NCI-H2196 treated with DMSO at 0.1 percent for 48 hours (cell line): ENCODE data around the gene GALNT10.
"Not testable (repeated sequence)": the region's sequence is repeated elsewhere in the genome, so short reads cannot be mapped to it uniquely, and the experiment has no call there.

Source experiments
- DNase-seq: peaks from one replicate; lab custom pipeline; 2025; ENCODE audit not compliant: unreplicated experiment; lab: John Stamatoyannopoulos, UW

Gene GALNT10, protein sequence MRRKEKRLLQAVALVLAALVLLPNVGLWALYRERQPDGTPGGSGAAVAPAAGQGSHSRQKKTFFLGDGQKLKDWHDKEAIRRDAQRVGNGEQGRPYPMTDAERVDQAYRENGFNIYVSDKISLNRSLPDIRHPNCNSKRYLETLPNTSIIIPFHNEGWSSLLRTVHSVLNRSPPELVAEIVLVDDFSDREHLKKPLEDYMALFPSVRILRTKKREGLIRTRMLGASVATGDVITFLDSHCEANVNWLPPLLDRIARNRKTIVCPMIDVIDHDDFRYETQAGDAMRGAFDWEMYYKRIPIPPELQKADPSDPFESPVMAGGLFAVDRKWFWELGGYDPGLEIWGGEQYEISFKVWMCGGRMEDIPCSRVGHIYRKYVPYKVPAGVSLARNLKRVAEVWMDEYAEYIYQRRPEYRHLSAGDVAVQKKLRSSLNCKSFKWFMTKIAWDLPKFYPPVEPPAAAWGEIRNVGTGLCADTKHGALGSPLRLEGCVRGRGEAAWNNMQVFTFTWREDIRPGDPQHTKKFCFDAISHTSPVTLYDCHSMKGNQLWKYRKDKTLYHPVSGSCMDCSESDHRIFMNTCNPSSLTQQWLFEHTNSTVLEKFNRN

DNA sequence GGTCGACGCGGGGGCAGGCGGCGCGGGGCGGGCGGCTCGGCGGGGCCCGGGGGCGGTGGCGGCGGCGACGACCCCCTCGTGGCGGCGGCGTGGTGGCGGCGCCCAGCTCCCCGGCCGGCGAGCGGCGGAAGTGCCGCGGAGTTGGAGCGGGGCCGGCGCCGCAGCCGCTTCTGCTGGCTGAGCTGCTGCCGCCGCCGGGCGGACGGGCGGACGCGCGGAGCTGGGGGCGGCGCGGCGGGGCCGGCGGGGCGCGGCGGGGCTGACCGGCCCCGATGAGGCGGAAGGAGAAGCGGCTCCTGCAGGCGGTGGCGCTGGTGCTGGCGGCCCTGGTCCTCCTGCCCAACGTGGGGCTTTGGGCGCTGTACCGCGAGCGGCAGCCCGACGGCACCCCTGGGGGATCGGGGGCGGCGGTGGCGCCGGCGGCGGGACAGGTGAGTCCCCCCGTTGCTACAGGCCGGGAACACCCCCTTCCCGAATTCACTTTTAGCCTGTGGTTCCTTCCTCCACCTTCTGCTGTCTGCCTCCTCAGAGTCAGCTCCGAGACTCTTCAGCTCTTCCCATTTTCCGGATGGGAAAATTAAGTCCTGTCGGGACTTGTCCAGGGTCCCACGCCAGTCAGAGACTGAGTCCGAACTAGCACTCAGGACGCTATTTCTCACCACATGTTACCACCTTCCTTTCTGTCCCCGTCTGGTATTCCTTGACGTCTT lies at the start of gene GALNT10:
TSS of gene GALNT10 (plus strand) at position 139 of the 710 bp plus-strand sequence. CDS start at position 273, 134 bp downstream.
- no peak for DNase-seq

DNA sequence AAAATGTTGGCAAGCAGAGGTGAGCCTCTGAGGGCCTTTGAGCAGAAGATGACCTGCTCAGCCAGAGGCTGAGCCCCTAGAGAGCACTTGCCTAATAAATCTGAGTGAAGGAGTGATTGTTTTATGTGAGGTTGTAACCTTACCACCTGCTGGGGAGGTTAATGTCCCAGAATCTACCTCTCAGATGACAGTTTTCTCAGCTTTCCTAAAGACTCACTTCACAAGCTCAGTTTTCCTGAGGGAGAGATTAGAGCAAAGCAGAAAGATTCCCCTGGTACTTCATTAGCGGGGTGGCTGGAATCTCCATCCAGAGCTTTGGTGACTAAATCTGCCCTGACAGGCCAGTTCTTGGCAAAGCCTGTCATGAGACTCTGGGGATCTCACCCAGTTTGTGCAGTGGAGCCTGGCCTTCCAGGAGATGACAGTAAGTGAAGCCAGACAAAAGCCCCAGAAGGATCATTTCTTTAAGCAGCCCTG lies 48.8 kb upstream of the GALNT10 start:
- DNase-seq: no peak

DNA sequence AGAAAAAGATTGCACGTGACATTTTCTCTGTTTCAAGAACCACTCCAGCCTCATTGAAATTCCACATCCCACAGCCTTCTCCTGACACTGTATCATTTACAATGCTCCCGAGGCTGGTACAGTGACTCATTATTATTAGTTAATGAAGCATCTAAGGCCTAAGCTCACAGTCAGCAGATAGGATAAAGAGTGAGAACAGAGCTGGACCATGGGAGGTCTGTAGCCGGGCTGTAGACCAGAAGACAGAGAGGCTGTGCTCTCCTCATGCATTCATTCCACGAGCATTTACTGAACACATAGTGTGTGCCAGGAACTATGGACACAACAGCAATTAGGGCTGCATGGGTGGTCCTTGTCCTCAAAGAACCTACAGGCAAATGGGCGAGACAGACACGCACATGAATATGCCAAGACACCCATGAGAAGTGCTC lies 47.3 kb upstream of the GALNT10 start:
- DNase-seq: no peak

DNA sequence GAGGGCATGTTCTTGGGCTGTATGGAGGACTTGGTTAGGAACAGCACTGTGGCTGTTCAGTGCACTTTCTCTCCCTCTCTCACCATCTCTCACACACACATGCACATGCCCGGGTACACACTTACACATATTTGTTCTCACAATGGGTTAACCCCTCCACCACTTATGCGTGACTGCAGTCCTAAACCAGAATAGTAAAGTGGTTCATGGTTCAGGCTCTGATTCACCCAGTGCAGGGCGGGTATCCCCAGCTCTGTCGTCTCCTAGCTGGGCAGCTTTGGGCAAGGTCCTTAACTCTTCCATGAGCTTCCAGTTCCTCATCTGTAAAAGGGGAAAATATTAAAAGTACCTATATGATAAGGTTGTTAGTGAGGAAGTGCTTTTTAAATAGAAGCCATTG lies 45.3 kb upstream of the GALNT10 start:
- DNase-seq: no peak

DNA sequence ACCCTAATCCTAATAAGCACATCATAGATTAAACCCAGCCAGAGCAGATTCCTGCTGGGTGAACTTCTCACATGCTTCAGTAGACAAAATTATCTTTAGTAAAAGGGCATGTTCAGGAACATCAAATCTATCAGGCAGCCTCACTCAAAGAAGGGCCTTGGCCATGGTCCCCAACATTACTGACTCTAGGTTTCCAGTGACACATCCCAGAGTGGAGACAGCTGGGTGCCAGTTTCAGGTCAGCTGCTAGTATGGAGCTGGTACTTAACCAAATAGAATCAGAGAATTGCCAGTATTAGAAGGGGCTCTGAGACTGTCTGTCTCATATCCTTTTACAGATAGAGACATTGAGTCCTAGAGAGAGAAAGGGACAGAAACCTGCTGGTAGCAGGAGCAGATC lies 44.1 kb upstream of the GALNT10 start:
- no peak for DNase-seq

DNA sequence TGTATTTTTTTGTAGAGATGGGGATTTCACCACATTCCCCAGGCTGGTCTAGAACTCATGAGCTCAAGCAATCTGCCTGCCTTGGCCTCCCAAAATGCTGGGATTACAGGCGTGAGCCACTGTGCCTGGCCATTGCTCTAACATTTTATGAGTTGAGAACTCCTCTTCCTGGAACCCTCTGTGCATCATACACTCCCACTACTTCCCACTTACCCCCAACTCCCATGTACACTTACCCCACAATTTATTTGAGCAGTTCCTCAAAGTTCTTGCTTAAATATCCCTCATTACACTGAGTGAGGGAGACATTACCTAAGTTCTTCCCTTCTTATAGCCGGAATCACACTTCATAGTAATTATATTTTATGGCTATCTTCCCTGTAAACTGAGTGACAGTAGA lies 42.9 kb upstream of the GALNT10 start:
- no peak for DNase-seq

DNA sequence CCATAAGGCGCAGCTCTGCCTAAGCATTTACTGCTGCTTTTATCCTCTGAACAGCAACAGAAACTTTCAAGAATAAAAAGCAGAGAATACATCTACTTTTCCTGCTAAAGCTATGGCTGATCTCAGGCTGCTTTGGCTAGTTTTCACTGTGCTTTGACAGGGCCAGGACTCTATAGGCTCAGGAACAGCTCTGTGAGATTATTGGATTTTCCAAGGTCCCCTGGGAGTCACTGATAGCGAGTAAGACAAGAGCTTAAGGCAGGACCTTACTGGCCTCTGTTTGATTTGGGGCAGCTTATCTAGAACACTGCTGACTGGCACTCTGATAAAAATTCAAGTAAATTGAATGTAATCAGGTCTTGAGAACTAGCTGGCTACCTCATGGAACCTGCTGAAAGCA lies 40.1 kb upstream of the GALNT10 start:
- DNase-seq: not testable (repeated sequence)

DNA sequence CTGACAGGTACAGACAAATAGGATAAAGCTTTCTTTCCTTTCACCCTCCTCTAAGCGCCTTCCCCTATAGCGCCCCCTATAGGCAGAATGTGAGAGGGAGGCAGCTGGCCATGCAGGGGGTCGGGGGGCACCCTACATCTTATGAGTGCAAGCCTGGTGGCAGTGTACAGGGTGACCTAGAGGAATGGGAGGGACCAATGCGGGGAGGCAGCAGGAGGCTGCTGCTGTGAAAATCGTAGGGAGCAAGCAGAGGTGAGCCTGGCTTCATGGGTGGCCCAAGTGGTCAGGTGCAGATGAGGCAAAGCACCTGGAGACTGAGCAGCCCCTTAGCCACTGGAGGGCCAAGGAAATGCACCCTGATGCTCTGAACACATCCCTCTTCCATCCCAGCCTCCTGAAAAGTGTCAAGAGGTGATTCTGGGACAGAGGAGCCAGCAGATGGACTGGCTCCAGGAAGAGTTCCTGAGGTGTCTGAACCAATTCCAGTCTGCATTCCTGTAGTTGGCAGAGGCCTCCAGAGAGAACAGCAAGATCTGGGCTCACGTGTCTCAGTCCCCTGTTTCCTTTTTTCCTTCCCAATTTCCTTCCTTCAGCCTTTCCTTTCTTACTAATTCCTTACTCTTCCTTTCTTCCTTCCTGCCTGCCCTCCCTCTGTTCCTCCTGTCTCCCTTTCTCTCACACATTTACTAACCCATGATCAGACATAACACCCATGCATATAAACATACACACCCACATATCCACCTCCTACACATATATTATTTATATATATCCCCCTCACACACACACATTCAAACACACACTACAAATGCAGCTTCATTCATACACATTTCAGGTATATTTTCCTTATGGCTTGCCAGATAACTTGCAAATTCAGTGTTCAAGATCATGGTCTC lies 32.8 kb upstream of the GALNT10 start:
- DNase-seq: no peak

DNA sequence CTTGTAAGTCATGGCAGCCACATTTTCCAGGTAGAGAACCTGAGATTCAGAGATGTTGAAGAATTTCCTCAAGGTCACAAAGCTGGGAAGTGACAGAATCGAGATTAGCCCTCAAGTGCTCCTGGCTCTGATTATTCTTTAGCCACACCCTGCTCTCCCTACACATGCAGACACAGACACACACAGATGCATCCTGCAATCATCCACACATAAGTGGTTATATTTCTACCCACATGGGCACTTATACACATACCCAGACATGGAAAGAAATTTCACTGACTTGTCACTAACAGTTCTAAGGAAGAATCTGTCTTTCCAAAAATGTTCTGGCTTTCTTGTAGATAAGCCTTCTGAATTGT lies 32.2 kb upstream of the GALNT10 start:
- DNase-seq: no peak

DNA sequence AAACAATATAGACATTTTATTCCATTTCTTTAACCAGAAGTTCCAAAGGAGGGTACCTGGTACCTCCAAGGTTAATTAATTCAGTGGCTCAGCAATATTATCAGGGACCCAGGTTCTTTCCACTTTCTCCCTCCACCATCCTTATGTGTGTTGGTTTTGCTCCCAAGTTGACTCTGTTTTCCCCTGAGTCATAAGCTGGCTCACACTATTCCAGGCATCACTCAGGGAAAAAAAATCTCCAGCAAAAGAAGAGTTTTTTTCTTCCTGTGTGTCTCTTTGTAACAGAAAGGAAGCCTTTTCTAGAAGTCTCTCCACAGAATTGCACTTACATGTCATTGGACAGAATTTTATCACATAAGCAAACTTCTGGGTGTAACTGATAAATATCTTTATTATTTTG lies 31.2 kb upstream of the GALNT10 start:
- no peak for DNase-seq

DNA sequence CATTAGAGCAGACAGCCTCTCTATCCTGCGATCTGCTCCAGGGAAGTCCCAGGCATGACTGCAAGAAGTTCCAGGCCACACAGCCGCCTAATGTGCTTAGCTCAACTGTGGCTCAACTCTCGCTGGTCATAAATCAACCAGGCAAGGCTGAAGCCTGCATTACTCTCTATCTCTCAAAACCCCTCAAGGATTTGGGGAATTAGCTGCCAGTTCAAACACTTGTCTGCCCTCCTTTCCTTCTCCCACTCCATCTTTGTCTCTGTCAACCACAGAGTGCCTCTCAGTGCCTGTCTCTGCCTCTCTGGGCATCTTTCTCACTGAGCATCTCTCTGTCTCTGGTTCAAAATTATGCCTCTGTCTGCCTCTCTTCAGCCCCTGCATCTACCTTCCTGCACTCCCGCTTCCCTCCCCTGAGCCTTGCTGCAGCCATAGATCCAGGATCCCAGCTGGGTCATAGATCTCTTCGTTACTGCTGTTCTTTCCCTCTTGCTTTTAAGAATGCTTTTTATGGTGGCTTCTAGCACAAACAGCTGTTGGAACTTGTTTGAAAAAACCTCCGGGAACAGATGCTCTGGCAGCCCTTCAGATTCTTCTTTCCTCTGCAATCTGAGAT lies 27.9 kb upstream of the GALNT10 start:
- no peak for DNase-seq

DNA sequence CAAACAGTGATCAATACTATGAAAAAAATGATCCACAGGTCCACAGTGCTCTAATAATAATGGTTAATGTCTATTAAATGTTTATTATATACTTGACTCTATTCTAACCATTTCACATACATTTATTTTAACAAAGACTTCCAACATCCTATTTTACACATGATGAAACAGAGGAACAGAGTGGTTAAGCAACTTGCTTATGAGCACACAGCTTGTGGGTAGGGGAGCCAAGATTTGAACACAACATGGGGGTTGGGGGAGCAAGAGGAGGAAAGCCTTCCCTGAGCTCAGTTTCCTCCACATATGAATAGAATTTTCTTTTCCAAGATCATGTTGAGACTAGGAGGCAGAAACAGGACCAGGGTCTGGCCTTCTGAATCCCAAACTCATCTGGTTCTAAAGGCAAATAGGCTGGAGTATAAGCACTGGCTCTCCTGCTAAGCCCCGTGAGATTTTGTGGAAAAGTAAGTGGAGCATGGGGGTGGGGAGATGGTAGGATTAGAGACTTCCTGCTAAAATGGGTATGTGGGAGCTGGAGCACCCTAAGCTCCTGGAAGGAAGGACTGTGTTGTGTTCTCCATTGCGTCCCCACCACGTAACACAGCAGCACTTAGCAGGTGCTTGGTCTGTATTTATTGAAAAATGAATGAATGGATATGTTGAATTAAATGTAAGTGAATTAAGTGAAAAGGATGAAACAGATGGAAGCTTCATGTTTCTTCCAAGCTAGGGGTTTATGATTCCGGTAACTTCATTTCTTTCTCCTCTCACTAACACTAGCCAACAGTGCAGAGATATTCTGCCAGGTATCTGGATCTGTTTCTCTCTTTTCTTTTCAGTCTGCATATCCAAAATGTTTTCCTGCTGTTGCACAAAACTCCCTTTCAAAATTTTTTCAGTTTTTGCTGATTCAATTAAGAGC lies 26.9 kb upstream of the GALNT10 start:
- no peak for DNase-seq

DNA sequence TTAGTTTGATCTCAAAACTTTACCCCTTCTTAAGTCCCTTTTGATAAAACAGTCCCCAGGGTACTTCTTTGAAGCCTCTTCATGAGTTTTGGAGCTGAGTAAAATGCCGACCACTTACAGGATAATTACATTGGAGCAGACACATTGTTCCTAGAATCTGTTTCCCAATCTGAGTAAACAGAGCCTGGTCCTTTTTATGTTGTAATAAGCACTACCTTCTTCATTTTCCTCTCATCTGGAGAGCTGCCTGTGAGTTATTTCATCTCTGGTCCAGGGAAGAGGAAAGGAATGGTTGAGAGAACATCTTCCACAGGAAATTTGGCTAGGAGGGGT lies 26.3 kb upstream of the GALNT10 start:
- DNase-seq: no peak

DNA sequence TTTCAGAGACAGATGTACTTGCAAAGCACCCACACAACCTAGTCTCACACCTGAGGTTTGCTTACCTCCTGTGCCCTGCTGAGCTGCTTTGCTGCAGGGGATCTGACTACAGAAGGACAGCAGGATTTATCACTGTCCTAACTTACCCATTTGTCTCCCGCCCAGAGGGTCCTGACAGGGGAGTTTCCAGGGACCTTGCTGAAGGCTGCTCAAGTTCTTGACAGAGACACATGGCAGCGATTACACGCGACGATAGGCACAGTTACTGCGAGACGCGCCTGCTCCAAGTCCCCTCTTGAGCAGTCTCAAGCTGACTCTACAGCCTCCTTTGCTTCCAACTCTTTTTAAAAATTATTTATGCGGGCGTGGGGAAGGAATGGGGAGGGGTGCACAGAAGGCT lies 24.6 kb upstream of the GALNT10 start:
- no peak for DNase-seq

DNA sequence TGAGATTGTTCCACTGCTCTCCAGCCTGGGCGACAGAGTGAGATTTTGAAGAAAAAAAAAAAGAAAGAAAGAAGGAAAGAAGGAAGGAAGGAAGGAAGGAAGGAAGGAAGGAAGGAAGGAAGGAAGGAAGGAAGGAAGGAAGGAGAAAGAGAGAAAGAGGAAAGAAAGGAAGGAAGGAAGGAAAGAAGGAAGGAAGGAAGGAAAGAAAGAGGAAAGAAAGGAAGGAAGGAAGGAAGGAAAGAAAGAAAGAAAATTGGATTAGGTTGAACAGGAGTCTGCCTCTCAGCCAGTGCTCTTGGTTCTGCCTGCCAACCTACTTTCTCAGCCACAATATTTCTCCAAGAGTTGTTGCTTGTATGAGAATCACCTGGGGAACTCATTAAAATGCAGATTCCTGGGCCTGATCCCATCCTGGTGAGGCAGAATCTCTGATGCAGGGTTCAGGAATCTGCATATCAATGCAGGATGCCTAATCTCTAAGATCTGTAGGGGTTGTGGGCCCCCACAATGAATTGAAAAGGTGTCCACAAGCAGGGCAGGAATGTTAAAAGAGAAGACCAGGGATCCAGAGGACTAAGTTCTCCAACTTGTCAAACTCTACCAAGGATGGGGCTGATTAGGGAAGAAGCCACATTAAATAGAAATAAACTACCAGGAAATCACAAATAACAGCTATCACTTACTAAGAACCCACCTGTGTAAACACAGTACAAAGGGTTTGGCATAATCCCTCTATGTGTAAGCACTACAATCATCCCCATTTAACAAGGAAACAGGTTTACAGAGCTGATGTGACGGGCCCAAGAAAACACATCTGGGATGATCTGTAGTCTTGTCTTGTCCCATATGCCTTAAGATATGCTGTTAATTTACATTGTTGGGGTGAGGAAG lies 23.4 kb upstream of the GALNT10 start:
- DNase-seq: peak; percentile 61

DNA sequence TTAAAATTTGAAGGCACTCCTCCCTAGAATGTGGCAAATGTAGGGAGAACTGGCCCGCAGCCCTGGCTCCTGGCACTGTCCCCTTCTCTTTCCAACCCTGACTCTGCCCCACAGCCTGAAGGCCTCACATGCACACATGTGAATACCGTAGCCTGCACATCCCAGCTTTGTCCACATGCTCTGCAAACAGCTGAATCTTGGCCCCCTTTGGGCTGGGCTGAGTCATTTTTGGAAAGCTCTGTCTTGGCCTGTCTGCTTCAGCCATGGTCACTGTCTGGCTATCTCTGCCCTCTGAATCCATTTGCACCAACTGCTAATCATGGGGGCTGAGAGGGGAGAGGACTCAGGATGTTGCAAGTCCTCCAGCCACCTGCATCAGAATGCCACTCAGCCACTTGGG lies 22.1 kb upstream of the GALNT10 start:
- DNase-seq: no peak

DNA sequence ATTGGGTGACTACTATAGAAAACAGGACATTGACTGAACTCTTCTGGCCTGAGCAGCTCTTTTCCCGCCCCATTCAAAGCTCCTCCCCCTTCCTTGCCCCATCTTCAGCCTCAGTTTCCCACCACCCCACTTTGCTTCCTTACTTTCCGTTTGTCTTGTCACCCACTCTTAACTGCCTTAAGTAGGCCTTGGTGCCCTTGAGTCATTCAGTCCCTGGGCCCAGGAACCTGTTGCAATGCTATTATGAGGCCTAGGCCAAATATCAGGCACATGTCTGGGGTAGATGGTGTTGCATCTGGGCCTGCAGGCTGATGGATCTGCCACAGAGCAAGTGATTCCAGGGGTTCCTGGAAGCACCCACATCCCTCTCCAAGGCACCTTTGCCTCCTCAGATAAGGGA lies 17.7 kb upstream of the GALNT10 start:
- no peak for DNase-seq

DNA sequence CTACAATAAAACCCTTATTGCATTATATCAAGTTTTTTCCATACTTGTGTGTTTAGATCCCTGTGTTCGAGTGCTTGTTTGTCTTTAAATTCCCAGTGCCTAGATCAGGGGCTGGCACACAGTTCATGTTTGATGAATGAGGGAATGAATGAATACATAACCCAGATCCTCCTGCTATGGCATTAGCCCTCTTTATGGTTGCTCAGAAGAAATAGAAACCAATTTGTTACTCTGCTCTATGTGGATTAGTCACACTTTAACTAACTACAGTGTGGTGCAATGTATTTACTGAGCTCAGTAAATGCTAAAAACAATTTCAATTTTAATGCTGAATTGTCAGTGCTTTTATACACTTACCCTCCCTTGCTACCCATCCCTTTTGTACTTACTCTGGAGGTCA lies 16.4 kb upstream of the GALNT10 start:
- no peak for DNase-seq

DNA sequence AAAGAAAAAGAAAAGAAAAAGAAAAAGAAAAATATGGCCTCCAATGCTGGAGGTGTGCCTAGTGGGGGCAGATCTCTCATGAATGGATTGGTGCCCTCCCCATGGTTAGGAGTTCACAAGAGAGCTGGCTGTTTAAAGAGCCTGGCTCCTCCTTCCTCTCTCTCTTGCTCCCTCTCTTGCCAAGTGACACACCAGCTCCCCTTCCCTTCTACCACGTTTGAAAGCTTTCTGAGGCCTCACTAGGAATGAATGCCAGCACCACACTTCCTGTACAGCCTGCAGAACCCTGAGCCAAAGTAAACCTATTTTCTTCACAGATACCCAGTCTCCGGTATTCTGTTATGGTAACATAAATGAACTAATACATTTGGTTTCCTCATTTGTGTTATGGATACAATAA lies 14.4 kb upstream of the GALNT10 start:
- peak; percentile 38 for DNase-seq
